Heart left ventricle (tissue), 16 donors: ENCODE results near the gene BSND. TPM values are rescaled to one million over a fixed set of nuclear protein-coding genes. Genes with fewer than 3 reads are reported as not detected.

Source experiments
- ATAC-seq, 4 donors: fragments of 200-7000 bp; cut with Tn5 transposase; one replicate each; pipeline ENCODE4 v1.9.1; 2020 to 2022; ENCODE audit warnings: moderate library complexity in 4 of 4, mild to moderate bottlenecking in 3 of 4, moderate number of reproducible peaks in 1 of 4
- DNase-seq, 5 donors: peaks; one replicate each; pipeline ENCODE4 v3.0.0-alpha.2; 2020
- H3K27ac ChIP-seq, 12 donors: fragments of 200-600 bp; sonication (generic) in 4 of 12; one replicate each; pipeline versions ENCODE4 v1.5.0 to v1.8.0; 2016 to 2022; ENCODE audit warnings: mild to moderate bottlenecking in 2 of 12
- H3K27me3 ChIP-seq, 9 donors: fragments of 200-600 bp; sonication (generic) in 2 of 9; one replicate each; pipeline versions ENCODE4 v1.5.1 to v1.8.0; 2016 to 2022; ENCODE audit warnings: mild to moderate bottlenecking in 3 of 9
- H3K36me3 ChIP-seq, 9 donors: fragments of 200-600 bp; sonication (generic) in 2 of 9; one replicate each; pipeline versions ENCODE4 v1.5.0 to v1.8.0; 2018 to 2022; ENCODE audit warnings: mild to moderate bottlenecking in 2 of 9
- H3K4me1 ChIP-seq, 12 donors: fragments of 200-600 bp; sonication (generic) in 4 of 12; one replicate each; pipeline versions ENCODE4 v1.5.0 to v1.8.0; 2016 to 2022; ENCODE audit warnings: mild to moderate bottlenecking in 3 of 12
- H3K4me3 ChIP-seq, 12 donors: fragments of 200-600 bp; sonication (generic) in 4 of 12; one replicate each; pipeline versions ENCODE4 v1.5.0 to v1.8.0; 2017 to 2022; ENCODE audit warnings: mild to moderate bottlenecking in 9 of 12, moderate library complexity in 4 of 12
- H3K9me3 ChIP-seq, 12 donors: fragments of 200-600 bp; sonication (generic) in 4 of 12; one replicate each; pipeline versions ENCODE4 v1.5.0 to v1.8.0; 2016 to 2022; ENCODE audit warnings: mild to moderate bottlenecking in 1 of 12
- CTCF ChIP-seq, 12 donors: fragments of 200-600 bp; sonication (generic) in 4 of 12; IDR thresholded peaks; one replicate each; pipeline versions ENCODE4 v1.5.0 to v1.8.0; 2018 to 2022; ENCODE audit warnings: antibody characterized with exemption in 12 of 12, mild to moderate bottlenecking in 5 of 12
- POLR2A ChIP-seq, 2 donors: fragments of 450-650 bp; IDR thresholded peaks; one replicate each; pipeline ENCODE4 v1.6.1; 2017; ENCODE audit warnings: antibody characterized with exemption in 2 of 2, mild to moderate bottlenecking in 2 of 2, moderate library complexity in 2 of 2
- WGBS, 4 donors: extraction: QIAGEN DNeasy Blood & Tissue Kit in 2 of 4; methylation state at CpG; one replicate each; pipeline versions ENCODE4 v1.1.5 to v1.1.7; 2013 to 2018; 5-methylcytosine and 5-hydroxymethylcytosine counted together
- intact Hi-C, 10 donors: fragments of 100-400 bp; cut with DNase I; formaldehyde crosslinking; loops; one replicate each; pipeline versions ENCODE4 v1.11.1 to v1.14.2; 2022
- polyA plus RNA-seq, 2 donors: library from polyadenylated mRNA; stranded (reverse); fragments of 200-250 nt; gene quantifications; one replicate each; pipeline ENCODE4 v1.2.3, GENCODE V29; 2013
- total RNA-seq, 9 donors: library from RNA; depleted of rRNA in 2 of 9; stranded (reverse); fragments of >200 nt in 2 of 9; fragmentation: NEBNext Ultra II Directional in 3 of 9; extraction: Animal tissue kit (Norgen Biotek cat#: 25700) in 3 of 9; gene quantifications; one replicate each; pipeline versions ENCODE4 v1.1.0 to v1.2.4, GENCODE V29; 2016 to 2023
- donor health status: ischemic (EF 13 %, LVEDD 7.1; RV severe dilation, severe dysfunction).
- donor health status: healthy with polysubstance abuse.
- donor health status: DM: no; HTN: yes; CAD: no.
- donor health status: DM: no; HTN: no; CAD: no.
- donor health status: ischemic (EF 25% LVEDD 6.9; RV normal size, moderate dysfunction).
- donor health status: ischemic (EF 25% LVEDD 5.7; RV mildly dilated, moderate dysfunction).
- donor health status: healthy.
- donor health status: DM: yes; HTN: yes; CAD: no.
- donor health status: ischemic (EF 35%, LVEDD 5.7; RV mildly dilated, moderate dysfunction).
- donor health status: nonischemic (EF 11% LVEDD 7.7; RV severe dilation, severe dysfunction).
- donor health status: DM: yes; HTN: yes; CAD: no.
- donor health status: PGD.
- donor health status: ischemic (EF 29% LVEDD 5.4; RV normal size, mild dysfunction).
- donor health status: nonischemic (EF 23%, LVEDD 6.1; RV moderate dilation, normal function).

BSND gene
- total and polyA plus RNA-seq, 11 donors = not detected

- no peak for TF ChIP-seq CTCF (IDR thresholded peaks at IDR 0.05)
- no peak for TF ChIP-seq POLR2A (IDR thresholded peaks at IDR 0.05)
- intact Hi-C loops = no loop called here
- Histone ChIP-seq H3K36me3 (no peaks in the 10 kb centered on the region), H3K27me3 (no peaks in the 10 kb centered on the region), H3K4me1 (peaks cover 0 to 11% (median under 1%) of the 10 kb centered on the region in 12 donors), H3K4me3 (no peak overlapping the region), H3K27ac (no peak overlapping the region), H3K9me3 (no peaks in the 10 kb centered on the region)
- no peak for ATAC-seq
- 88 to 92% (median 91%) methylated on average over 9 to 15 of the region's 15 CpGs for WGBS, 4 donors
- DNase-seq = no peak
Measured at GRCh38 chr1:55057270-55057955, 58.7 kb downstream of the BSND start.

GRCh38 chr1:55057956-55058298 is 59.2 kb downstream of the BSND start:
- intact Hi-C loops = no loop called here
- Histone ChIP-seq H3K27ac (no peak overlapping the region), H3K4me3 (no peak overlapping the region), H3K4me1 (peaks cover 0 to 9% (median under 1%) of the 10 kb centered on the region in 12 donors), H3K36me3 (no peaks in the 10 kb centered on the region), H3K9me3 (no peaks in the 10 kb centered on the region), H3K27me3 (no peaks in the 10 kb centered on the region)
- 83 to 94% (median 93%) methylated on average over 6 of the region's 6 CpGs for WGBS, 4 donors
- DNase-seq = no peak
- no peak for TF ChIP-seq POLR2A (IDR thresholded peaks at IDR 0.05)
- ATAC-seq = no peak

GRCh38 chr1:55059302-55060132 is 60.8 kb downstream of the BSND start:
- Histone ChIP-seq H3K4me3 (no peak overlapping the region), H3K4me1 (peaks cover 0 to 10% (median 4%) of the 10 kb centered on the region in 12 donors), H3K27ac (no peak overlapping the region), H3K36me3 (no peaks in the 10 kb centered on the region), H3K27me3 (no peaks in the 10 kb centered on the region), H3K9me3 (no peaks in the 10 kb centered on the region)
- TF ChIP-seq POLR2A (IDR thresholded peaks at IDR 0.05) = no peak
- no peak for TF ChIP-seq CTCF (IDR thresholded peaks at IDR 0.05)
- intact Hi-C loops = no loop called here
- DNase-seq = no peak
- WGBS, 4 donors = 84 to 91% (median 88%) methylated on average over 14 of the region's 14 CpGs
- ATAC-seq = no peak

- TF ChIP-seq POLR2A (IDR thresholded peaks at IDR 0.05) = no peak
- no peak for TF ChIP-seq CTCF (IDR thresholded peaks at IDR 0.05)
- no peaks in the 10 kb centered on the region for H3K36me3 ChIP-seq
- no peaks in the 10 kb centered on the region for H3K9me3 ChIP-seq
- no peaks in the 10 kb centered on the region for H3K27me3 ChIP-seq
- H3K27ac ChIP-seq = no peak overlapping the region
- H3K4me3 ChIP-seq = no peak overlapping the region
- intact Hi-C loops = no loop called here
- H3K4me1 ChIP-seq = peaks cover 0 to 18% (median 11%) of the 10 kb centered on the region in 12 donors
- WGBS, 4 donors = 89 to 94% (median 91%) methylated on average over 14 of the region's 14 CpGs
- ATAC-seq (no peak), DNase-seq (no peak)
Measured at GRCh38 chr1:55060133-55060999, 61.6 kb downstream of the BSND start.
